ENCODE results near the gene CCL3. TPM values are rescaled to one million over a fixed set of nuclear protein-coding genes. Genes with fewer than 3 reads are reported as not detected.

The CCL3 gene
- polyA plus RNA-seq, 1 donor from 2014 or later = not detected

DNA sequence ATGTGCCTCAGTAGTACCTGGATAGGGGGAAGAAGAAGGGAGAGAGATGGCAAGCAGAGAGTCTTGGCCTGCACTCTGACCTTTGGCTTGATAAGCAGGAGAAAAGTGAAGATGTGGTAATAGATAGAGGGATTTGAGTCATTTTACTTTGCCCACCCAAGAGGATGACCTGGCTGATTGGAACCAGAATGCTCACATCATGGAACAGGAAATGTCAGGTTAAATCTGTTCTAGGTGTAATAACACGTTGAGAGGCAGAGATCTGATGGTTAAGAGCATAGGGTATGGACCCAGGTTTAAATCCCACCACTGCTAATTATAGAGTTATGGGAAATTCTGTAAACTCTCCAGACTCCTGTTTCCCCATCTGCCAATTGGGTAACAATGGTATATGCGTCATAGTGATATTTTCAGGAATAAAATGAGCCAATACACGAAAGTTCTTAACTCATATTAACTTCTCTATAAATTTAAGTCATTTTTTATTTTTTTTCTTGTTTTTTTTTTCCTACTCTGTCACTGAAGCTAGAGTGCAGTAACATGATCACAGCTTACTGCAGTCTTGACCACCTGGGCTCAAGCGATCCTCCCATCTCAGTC lies 33.9 kb downstream of the CCL3 start:
- no peaks in the 10 kb centered on the region for H3K79me2 ChIP-seq (replicated peaks; ENCODE audit: insufficient read depth, low read length)
- H2AFZ ChIP-seq (ENCODE audit: low read depth, low read length) = no peak overlapping the region
- no peak overlapping the region for H3K4me3 ChIP-seq (ENCODE audit: low read length)
- H3K9me2 ChIP-seq (ENCODE audit: insufficient read depth, low read length) = no peaks in the 10 kb centered on the region
- no peak overlapping the region for H3K4me2 ChIP-seq (ENCODE audit: low read length)
- H3K27me3 ChIP-seq (ENCODE audit: insufficient read depth, low read depth, low read length) = no peaks in the 10 kb centered on the region
- H3K9ac ChIP-seq (ENCODE audit: low read length) = no peak overlapping the region
- no peak for TF ChIP-seq EP300 (conservative IDR thresholded peaks at IDR 0.05; ENCODE audit: poor library complexity, severe bottlenecking)
- TF ChIP-seq, protein P1, sequence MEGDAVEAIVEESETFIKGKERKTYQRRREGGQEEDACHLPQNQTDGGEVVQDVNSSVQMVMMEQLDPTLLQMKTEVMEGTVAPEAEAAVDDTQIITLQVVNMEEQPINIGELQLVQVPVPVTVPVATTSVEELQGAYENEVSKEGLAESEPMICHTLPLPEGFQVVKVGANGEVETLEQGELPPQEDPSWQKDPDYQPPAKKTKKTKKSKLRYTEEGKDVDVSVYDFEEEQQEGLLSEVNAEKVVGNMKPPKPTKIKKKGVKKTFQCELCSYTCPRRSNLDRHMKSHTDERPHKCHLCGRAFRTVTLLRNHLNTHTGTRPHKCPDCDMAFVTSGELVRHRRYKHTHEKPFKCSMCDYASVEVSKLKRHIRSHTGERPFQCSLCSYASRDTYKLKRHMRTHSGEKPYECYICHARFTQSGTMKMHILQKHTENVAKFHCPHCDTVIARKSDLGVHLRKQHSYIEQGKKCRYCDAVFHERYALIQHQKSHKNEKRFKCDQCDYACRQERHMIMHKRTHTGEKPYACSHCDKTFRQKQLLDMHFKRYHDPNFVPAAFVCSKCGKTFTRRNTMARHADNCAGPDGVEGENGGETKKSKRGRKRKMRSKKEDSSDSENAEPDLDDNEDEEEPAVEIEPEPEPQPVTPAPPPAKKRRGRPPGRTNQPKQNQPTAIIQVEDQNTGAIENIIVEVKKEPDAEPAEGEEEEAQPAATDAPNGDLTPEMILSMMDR (IDR thresholded peaks at IDR 0.05; ENCODE audit: poor library complexity, severe bottlenecking) = no peak
- TF ChIP-seq, protein P2, sequence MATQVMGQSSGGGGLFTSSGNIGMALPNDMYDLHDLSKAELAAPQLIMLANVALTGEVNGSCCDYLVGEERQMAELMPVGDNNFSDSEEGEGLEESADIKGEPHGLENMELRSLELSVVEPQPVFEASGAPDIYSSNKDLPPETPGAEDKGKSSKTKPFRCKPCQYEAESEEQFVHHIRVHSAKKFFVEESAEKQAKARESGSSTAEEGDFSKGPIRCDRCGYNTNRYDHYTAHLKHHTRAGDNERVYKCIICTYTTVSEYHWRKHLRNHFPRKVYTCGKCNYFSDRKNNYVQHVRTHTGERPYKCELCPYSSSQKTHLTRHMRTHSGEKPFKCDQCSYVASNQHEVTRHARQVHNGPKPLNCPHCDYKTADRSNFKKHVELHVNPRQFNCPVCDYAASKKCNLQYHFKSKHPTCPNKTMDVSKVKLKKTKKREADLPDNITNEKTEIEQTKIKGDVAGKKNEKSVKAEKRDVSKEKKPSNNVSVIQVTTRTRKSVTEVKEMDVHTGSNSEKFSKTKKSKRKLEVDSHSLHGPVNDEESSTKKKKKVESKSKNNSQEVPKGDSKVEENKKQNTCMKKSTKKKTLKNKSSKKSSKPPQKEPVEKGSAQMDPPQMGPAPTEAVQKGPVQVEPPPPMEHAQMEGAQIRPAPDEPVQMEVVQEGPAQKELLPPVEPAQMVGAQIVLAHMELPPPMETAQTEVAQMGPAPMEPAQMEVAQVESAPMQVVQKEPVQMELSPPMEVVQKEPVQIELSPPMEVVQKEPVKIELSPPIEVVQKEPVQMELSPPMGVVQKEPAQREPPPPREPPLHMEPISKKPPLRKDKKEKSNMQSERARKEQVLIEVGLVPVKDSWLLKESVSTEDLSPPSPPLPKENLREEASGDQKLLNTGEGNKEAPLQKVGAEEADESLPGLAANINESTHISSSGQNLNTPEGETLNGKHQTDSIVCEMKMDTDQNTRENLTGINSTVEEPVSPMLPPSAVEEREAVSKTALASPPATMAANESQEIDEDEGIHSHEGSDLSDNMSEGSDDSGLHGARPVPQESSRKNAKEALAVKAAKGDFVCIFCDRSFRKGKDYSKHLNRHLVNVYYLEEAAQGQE (IDR thresholded peaks at IDR 0.05; ENCODE audit: borderline replicate concordance) = no peak
- no peak for TF ChIP-seq MXI1 (conservative IDR thresholded peaks at IDR 0.05; ENCODE audit: poor library complexity, severe bottlenecking)
- TF ChIP-seq TAF1 (IDR thresholded peaks at IDR 0.05; ENCODE audit: low read depth) = no peak
- TF ChIP-seq EZH2 (IDR thresholded peaks at IDR 0.05; ENCODE audit: borderline replicate concordance, insufficient read depth, low read length, poor library complexity, severe bottlenecking) = no peak
- TF ChIP-seq RAD21 (conservative IDR thresholded peaks at IDR 0.05) = no peak
- no peak for TF ChIP-seq POLR2AphosphoS5 (IDR thresholded peaks at IDR 0.05)
- TF ChIP-seq SMC3 (conservative IDR thresholded peaks at IDR 0.05; ENCODE audit: poor library complexity) = no peak
- H4K20me1 ChIP-seq (ENCODE audit: insufficient read depth) = no peaks in the 10 kb centered on the region
- no peaks in the 10 kb centered on the region for H3K9me3 ChIP-seq (ENCODE audit: low read length)
- no peak overlapping the region for H3K27ac ChIP-seq (ENCODE audit: low read length)
- no peaks in the 10 kb centered on the region for H3K36me3 ChIP-seq (ENCODE audit: insufficient read depth, low read length)
- H3F3A ChIP-seq (ENCODE audit: insufficient read depth, low read length, poor library complexity, severe bottlenecking) = no peaks in the 10 kb centered on the region

DNA sequence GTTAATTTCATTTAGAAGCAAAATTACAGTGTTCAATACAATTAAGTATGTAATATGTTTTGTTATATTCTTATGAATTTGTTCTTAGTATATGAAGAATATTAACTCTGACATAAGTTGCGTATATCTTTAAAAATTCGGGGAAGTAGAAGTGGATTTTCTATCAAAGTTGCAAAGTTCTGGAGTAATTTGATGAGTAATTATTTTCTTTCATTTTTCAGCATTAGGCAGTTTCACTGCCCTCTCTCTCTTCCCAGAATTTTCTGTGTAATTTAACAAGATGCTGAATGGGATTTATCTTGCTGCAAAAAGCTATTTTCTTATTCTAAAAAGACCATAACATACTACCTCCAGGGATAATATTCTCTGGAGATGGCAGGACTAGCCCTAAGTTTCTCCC lies 34.8 kb downstream of the CCL3 start:
- H3F3A ChIP-seq (ENCODE audit: insufficient read depth, low read length, poor library complexity, severe bottlenecking) = no peaks in the 10 kb centered on the region
- no peak overlapping the region for H3K4me3 ChIP-seq (ENCODE audit: low read length)
- H3K4me2 ChIP-seq (ENCODE audit: low read length) = no peak overlapping the region
- H3K27me3 ChIP-seq (ENCODE audit: insufficient read depth, low read depth, low read length) = no peaks in the 10 kb centered on the region
- H2AFZ ChIP-seq (ENCODE audit: low read depth, low read length) = no peak overlapping the region
- H4K20me1 ChIP-seq (ENCODE audit: insufficient read depth) = no peaks in the 10 kb centered on the region
- no peak overlapping the region for H3K27ac ChIP-seq (ENCODE audit: low read length)
- H3K79me2 ChIP-seq (replicated peaks; ENCODE audit: insufficient read depth, low read length) = no peaks in the 10 kb centered on the region
- TF ChIP-seq, protein P1 (IDR thresholded peaks at IDR 0.05; ENCODE audit: poor library complexity, severe bottlenecking) = no peak
- TF ChIP-seq MXI1 (conservative IDR thresholded peaks at IDR 0.05; ENCODE audit: poor library complexity, severe bottlenecking) = no peak
- TF ChIP-seq RAD21 (conservative IDR thresholded peaks at IDR 0.05) = no peak
- no peak for TF ChIP-seq EP300 (conservative IDR thresholded peaks at IDR 0.05; ENCODE audit: poor library complexity, severe bottlenecking)
- TF ChIP-seq POLR2AphosphoS5 (IDR thresholded peaks at IDR 0.05) = no peak
- TF ChIP-seq, protein P2 (IDR thresholded peaks at IDR 0.05; ENCODE audit: borderline replicate concordance) = no peak
- TF ChIP-seq TAF1 (IDR thresholded peaks at IDR 0.05; ENCODE audit: low read depth) = no peak
- TF ChIP-seq EZH2 (IDR thresholded peaks at IDR 0.05; ENCODE audit: borderline replicate concordance, insufficient read depth, low read length, poor library complexity, severe bottlenecking) = no peak
- TF ChIP-seq SMC3 (conservative IDR thresholded peaks at IDR 0.05; ENCODE audit: poor library complexity) = no peak
- H3K36me3 ChIP-seq (ENCODE audit: insufficient read depth, low read length) = no peaks in the 10 kb centered on the region
- no peaks in the 10 kb centered on the region for H3K9me3 ChIP-seq (ENCODE audit: low read length)
- no peak overlapping the region for H3K9ac ChIP-seq (ENCODE audit: low read length)
- no peaks in the 10 kb centered on the region for H3K9me2 ChIP-seq (ENCODE audit: insufficient read depth, low read length)

Measured in neural cell (in vitro differentiated cells).